Astrocyte of the cerebellum (primary cell): Measurements from ENCODE around the gene OR4C45.
"Not testable (repeated sequence)": the region's sequence is repeated elsewhere in the genome, so short reads cannot be mapped to it uniquely, and the experiment has no call there.

Experiments
- DNase-seq: peaks from one replicate; pipeline ENCODE4 v3.0.0-alpha.2; 2011; ENCODE audit warnings: low read depth
- H3K4me3 ChIP-seq: 2 replicates; pipeline ENCODE4 v1.5.1; 2011; ENCODE audit warnings: mild to moderate bottlenecking, low read depth, low read length, moderate library complexity
- CTCF ChIP-seq: IDR thresholded peaks from 2 replicates; pipeline ENCODE4 v1.5.1; 2012; ENCODE audit warnings: low read length, low read depth, moderate library complexity, mild to moderate bottlenecking; ENCODE audit errors: missing control alignments
- in situ Hi-C: cut with HindIII; loops from 2 replicates; pipeline ENCODE4 v1.10.0; 2017; ENCODE audit warnings: low sequenced_read_pairs

OR4C45 gene

GRCh38 chr11:50078001-50078400, 45.3 kb downstream of the OR4C45 start:
- in situ Hi-C loops: no loop called here
- TF ChIP-seq CTCF: no peak
- DNase-seq: no peak
- H3K4me3 ChIP-seq: no peak overlapping the region

- in situ Hi-C loops, H3K4me3 ChIP-seq, DNase-seq: not testable (repeated sequence)
These were observed 46.3 kb downstream of the OR4C45 start for GRCh38 chr11:50078946-50079345.

GRCh38 chr11:50080256-50080655, 47.6 kb downstream of the OR4C45 start:
- no peak overlapping the region for H3K4me3 ChIP-seq
- no peak for DNase-seq
- in situ Hi-C loops: no loop called here
- no peak for TF ChIP-seq CTCF
